ENCODE results near the gene MLH3. TPM values are rescaled to one million over a fixed set of nuclear protein-coding genes. Genes with fewer than 3 reads are reported as not detected.

MLH3 gene
- total RNA-seq, 1 experiment from 2014 or later: 20.6 TPM

GRCh38 chr14:75040959-75041358 lies 10.3 kb downstream of the MLH3 start:
- Histone ChIP-seq H3K4me1 (replicated peaks) (peaks cover 13% of the 10 kb centered on the region), H3K36me3 (peaks cover 36% of the 10 kb centered on the region), H3K4me3 (no peak overlapping the region), H3K27ac (no peak overlapping the region), H3K27me3 (replicated peaks) (no peaks in the 10 kb centered on the region), H3K9me3 (replicated peaks) (no peaks in the 10 kb centered on the region)
- no peak for DNase-seq (ENCODE audit: low read depth in 1 of 2, low spot score in 2 of 2)

- Histone ChIP-seq H3K27ac (no peak overlapping the region), H3K4me1 (replicated peaks) (peaks cover 13% of the 10 kb centered on the region), H3K27me3 (replicated peaks) (no peaks in the 10 kb centered on the region), H3K4me3 (no peak overlapping the region), H3K9me3 (replicated peaks) (no peaks in the 10 kb centered on the region), H3K36me3 (peaks cover 36% of the 10 kb centered on the region)
- no peak for DNase-seq (ENCODE audit: low read depth in 1 of 2, low spot score in 2 of 2)
Observed at GRCh38 chr14:75040507-75040906, 10.8 kb downstream of the MLH3 start.

- no peak overlapping the region for H3K27ac ChIP-seq
- DNase-seq (ENCODE audit: low read depth in 1 of 2, low spot score in 2 of 2): no peak
- H3K36me3 ChIP-seq: peaks cover 28% of the 10 kb centered on the region
- H3K9me3 ChIP-seq (replicated peaks): no peaks in the 10 kb centered on the region
- no peaks in the 10 kb centered on the region for H3K4me1 ChIP-seq (replicated peaks)
- no peak overlapping the region for H3K4me3 ChIP-seq
- no peaks in the 10 kb centered on the region for H3K27me3 ChIP-seq (replicated peaks)
Observed at GRCh38 chr14:75032939-75033338, 18.3 kb downstream of the MLH3 start.

- Histone ChIP-seq H3K36me3 (peaks cover 30% of the 10 kb centered on the region), H3K4me1 (replicated peaks) (no peaks in the 10 kb centered on the region), H3K4me3 (no peak overlapping the region), H3K27ac (no peak overlapping the region), H3K27me3 (replicated peaks) (no peaks in the 10 kb centered on the region), H3K9me3 (replicated peaks) (no peaks in the 10 kb centered on the region; the same call in 1 of the 2 replicates)
- DNase-seq (ENCODE audit: low read depth in 1 of 2, low spot score in 2 of 2): no peak
Observed at GRCh38 chr14:75030147-75030546, 21.1 kb downstream of the MLH3 start.

- Histone ChIP-seq H3K4me1 (replicated peaks) (no peaks in the 10 kb centered on the region), H3K36me3 (peaks cover 34% of the 10 kb centered on the region), H3K4me3 (no peak overlapping the region), H3K27me3 (replicated peaks) (no peaks in the 10 kb centered on the region), H3K9me3 (replicated peaks) (no peaks in the 10 kb centered on the region; the same call in 1 of the 2 replicates), H3K27ac (no peak overlapping the region)
- no peak for DNase-seq (ENCODE audit: low read depth in 1 of 2, low spot score in 2 of 2)
Observed at GRCh38 chr14:75025876-75026275, 25.4 kb downstream of the MLH3 start.

GRCh38 chr14:75025082-75025481 lies 26.2 kb downstream of the MLH3 start:
- no peak for DNase-seq (ENCODE audit: low read depth in 1 of 2, low spot score in 2 of 2)
- H3K27ac ChIP-seq: no peak overlapping the region
- no peaks in the 10 kb centered on the region; the same call in 1 of the 2 replicates for H3K9me3 ChIP-seq (replicated peaks)
- peaks cover 32% of the 10 kb centered on the region for H3K36me3 ChIP-seq
- no peaks in the 10 kb centered on the region for H3K4me1 ChIP-seq (replicated peaks)
- H3K27me3 ChIP-seq (replicated peaks): no peaks in the 10 kb centered on the region
- no peak overlapping the region for H3K4me3 ChIP-seq

GRCh38 chr14:75023108-75023507 lies 28.2 kb downstream of the MLH3 start:
- DNase-seq (ENCODE audit: low read depth in 1 of 2, low spot score in 2 of 2): no peak

GRCh38 chr14:75022655-75023054 lies 28.6 kb downstream of the MLH3 start:
- Histone ChIP-seq H3K27me3 (replicated peaks) (no peaks in the 10 kb centered on the region), H3K4me3 (no peak overlapping the region), H3K4me1 (replicated peaks) (no peaks in the 10 kb centered on the region), H3K27ac (no peak overlapping the region), H3K9me3 (replicated peaks) (no peaks in the 10 kb centered on the region; the same call in 1 of the 2 replicates), H3K36me3 (peaks cover 33% of the 10 kb centered on the region)
- no peak for DNase-seq (ENCODE audit: low read depth in 1 of 2, low spot score in 2 of 2)

More at GRCh38 chr14:75023108-75023507, 28.2 kb downstream of the MLH3 start:
- Histone ChIP-seq H3K9me3 (replicated peaks) (no peaks in the 10 kb centered on the region; the same call in 1 of the 2 replicates), H3K27ac (no peak overlapping the region), H3K4me3 (no peak overlapping the region), H3K27me3 (replicated peaks) (no peaks in the 10 kb centered on the region), H3K4me1 (replicated peaks) (no peaks in the 10 kb centered on the region), H3K36me3 (peaks cover 33% of the 10 kb centered on the region)

- Histone ChIP-seq H3K36me3 (peaks cover 57% of the 10 kb centered on the region), H3K9me3 (replicated peaks) (no peaks in the 10 kb centered on the region), H3K27ac (no peak overlapping the region), H3K4me1 (replicated peaks) (no peaks in the 10 kb centered on the region), H3K27me3 (replicated peaks) (no peaks in the 10 kb centered on the region), H3K4me3 (no peak overlapping the region)
- DNase-seq (ENCODE audit: low read depth in 1 of 2, low spot score in 2 of 2): no peak
Observed at GRCh38 chr14:75018694-75019093, 32.6 kb downstream of the MLH3 start.

GRCh38 chr14:75016815-75017214 lies 34.5 kb downstream of the MLH3 start:
- H3K36me3 ChIP-seq: peaks cover 56% of the 10 kb centered on the region
- DNase-seq (ENCODE audit: low read depth in 1 of 2, low spot score in 2 of 2): no peak
- H3K9me3 ChIP-seq (replicated peaks): no peaks in the 10 kb centered on the region
- no peak overlapping the region for H3K4me3 ChIP-seq
- peaks cover 7% of the 10 kb centered on the region for H3K4me1 ChIP-seq (replicated peaks)
- no peak overlapping the region for H3K27ac ChIP-seq
- H3K27me3 ChIP-seq (replicated peaks): no peaks in the 10 kb centered on the region

- H3K36me3 ChIP-seq: peaks cover 55% of the 10 kb centered on the region
- no peaks in the 10 kb centered on the region for H3K27me3 ChIP-seq (replicated peaks)
- H3K4me3 ChIP-seq: no peak overlapping the region
- no peaks in the 10 kb centered on the region for H3K9me3 ChIP-seq (replicated peaks)
- DNase-seq (ENCODE audit: low read depth in 1 of 2, low spot score in 2 of 2): no peak
- H3K27ac ChIP-seq: no peak overlapping the region
- peaks cover 16% of the 10 kb centered on the region for H3K4me1 ChIP-seq (replicated peaks)
Observed at GRCh38 chr14:75015496-75015895, 35.8 kb downstream of the MLH3 start.

- Histone ChIP-seq H3K4me3 (no peak overlapping the region), H3K4me1 (replicated peaks) (peaks cover 16% of the 10 kb centered on the region)
Observed at GRCh38 chr14:75013290-75013689, 38.0 kb downstream of the MLH3 start.

GRCh38 chr14:75011356-75011994 lies 39.8 kb downstream of the MLH3 start:
- no peaks in the 10 kb centered on the region for H3K9me3 ChIP-seq (replicated peaks)
- H3K27ac ChIP-seq: peak overlapping the region; percentile 9; the same call in 1 of the 2 replicates
- H3K36me3 ChIP-seq: peaks cover 75% of the 10 kb centered on the region
- H3K4me1 ChIP-seq (replicated peaks): peaks cover 16% of the 10 kb centered on the region
- H3K4me3 ChIP-seq: no peak overlapping the region
- no peaks in the 10 kb centered on the region for H3K27me3 ChIP-seq (replicated peaks)
- peak; percentile 43 to 67 for DNase-seq (ENCODE audit: low read depth in 1 of 2, low spot score in 2 of 2)

More at GRCh38 chr14:75013290-75013689, 38.0 kb downstream of the MLH3 start:
- no peak overlapping the region for H3K27ac ChIP-seq
- peaks cover 71% of the 10 kb centered on the region for H3K36me3 ChIP-seq
- no peaks in the 10 kb centered on the region for H3K9me3 ChIP-seq (replicated peaks)
- no peak for DNase-seq (ENCODE audit: low read depth in 1 of 2, low spot score in 2 of 2)
- H3K27me3 ChIP-seq (replicated peaks): no peaks in the 10 kb centered on the region

GRCh38 chr14:75010472-75011093 lies 40.7 kb downstream of the MLH3 start:
- H3K9me3 ChIP-seq (replicated peaks): no peaks in the 10 kb centered on the region
- peaks cover 78% of the 10 kb centered on the region for H3K36me3 ChIP-seq
- no peak for DNase-seq (ENCODE audit: low read depth in 1 of 2, low spot score in 2 of 2)
- H3K4me3 ChIP-seq: no peak overlapping the region
- H3K4me1 ChIP-seq (replicated peaks): peaks cover 16% of the 10 kb centered on the region
- H3K27me3 ChIP-seq (replicated peaks): no peaks in the 10 kb centered on the region
- H3K27ac ChIP-seq: no peak overlapping the region
